Measurements from ENCODE around the gene CAMKK1. TPM values are rescaled to one million over a fixed set of nuclear protein-coding genes. Genes with fewer than 3 reads are reported as not detected.

CAMKK1 gene
- total RNA-seq (3.2 TPM), polyA plus RNA-seq (under 1 TPM; 0.09 to 0.96 (median 0.72) TPM)

DNA sequence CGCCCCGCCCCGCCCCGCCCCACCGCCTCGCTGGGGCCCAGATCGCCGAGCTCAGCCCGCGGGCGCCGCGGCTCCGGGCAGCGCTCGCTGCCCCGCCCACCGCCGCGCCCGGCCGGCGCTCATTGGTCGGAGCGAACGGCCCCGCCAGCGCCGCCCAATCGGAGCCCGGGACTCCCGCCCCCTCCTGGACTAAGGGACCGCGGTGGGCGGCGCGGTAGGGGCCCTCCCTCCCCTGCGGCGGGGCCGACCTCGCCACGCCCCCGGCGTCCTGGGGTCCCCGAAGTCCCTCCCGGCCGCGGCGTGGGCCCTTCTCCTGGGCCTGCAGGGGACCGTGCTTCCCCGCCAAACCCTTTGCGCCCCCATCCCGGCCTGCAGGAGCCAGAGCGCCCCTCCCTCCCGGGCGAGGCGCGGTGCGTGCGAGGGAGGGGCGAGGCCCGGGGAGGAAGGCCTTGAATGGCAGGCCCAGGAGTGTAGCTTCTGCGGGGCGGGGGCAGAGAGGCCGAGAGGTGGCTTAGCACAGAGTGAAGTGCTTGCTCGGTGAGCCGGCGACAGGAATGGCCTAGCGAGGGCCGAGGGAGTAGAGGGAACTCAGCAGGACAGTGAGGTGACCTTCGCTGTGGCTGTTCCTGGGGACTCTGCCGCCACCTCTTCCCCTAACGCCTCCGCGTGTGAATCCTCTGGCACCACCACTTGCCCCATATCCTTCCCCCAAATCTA lies at the start of gene CAMKK1:
Gene CAMKK1, minus strand, starts transcription at position 51 of the 717 bp plus-strand sequence. CDS start 7,366 bp downstream, outside the sequence.
- H3K36me3 ChIP-seq (ENCODE audit: control insufficient read depth, insufficient read depth, low read length) = no peaks in the 10 kb centered on the region
- DNase-seq (peak; percentile 84 to 91 (median 88)), ATAC-seq (ENCODE audit: low read depth in 2 of 2) (peak; percentile 83 to 84)
- Mint-ChIP-seq H3K4me3 (peak within 1 kb of the TSS; percentile 84 to 91 (median 90)), H3K27ac (peak within 1 kb of the TSS; percentile 86 to 93 (median 90)), H3K9me3 (no peaks in the 10 kb centered on the region), H3K4me1 (peaks cover 0 to 30% (median 19%) of the 10 kb centered on the region in 4 donors), H3K27me3 (no peaks in the 10 kb centered on the region), H3K36me3 (no peaks in the 10 kb centered on the region)
- peak within 1 kb of the TSS; percentile 70 for H3K27ac ChIP-seq (ENCODE audit: insufficient read depth, low read length, poor library complexity, severe bottlenecking)
- peak within 1 kb of the TSS; percentile 41 for H3K4me3 ChIP-seq (ENCODE audit: low read depth, low read length)
- no peaks in the 10 kb centered on the region for H3K9me3 ChIP-seq (ENCODE audit: control insufficient read depth in 2 of 2, low read length in 2 of 2)
- no peaks in the 10 kb centered on the region for H3K27me3 ChIP-seq (ENCODE audit: control insufficient read depth, insufficient read depth, low read length)
- H3K4me1 ChIP-seq (ENCODE audit: control insufficient read depth, insufficient read depth, low read length, poor library complexity, severe bottlenecking) = peaks cover 23% of the 10 kb centered on the region

DNA sequence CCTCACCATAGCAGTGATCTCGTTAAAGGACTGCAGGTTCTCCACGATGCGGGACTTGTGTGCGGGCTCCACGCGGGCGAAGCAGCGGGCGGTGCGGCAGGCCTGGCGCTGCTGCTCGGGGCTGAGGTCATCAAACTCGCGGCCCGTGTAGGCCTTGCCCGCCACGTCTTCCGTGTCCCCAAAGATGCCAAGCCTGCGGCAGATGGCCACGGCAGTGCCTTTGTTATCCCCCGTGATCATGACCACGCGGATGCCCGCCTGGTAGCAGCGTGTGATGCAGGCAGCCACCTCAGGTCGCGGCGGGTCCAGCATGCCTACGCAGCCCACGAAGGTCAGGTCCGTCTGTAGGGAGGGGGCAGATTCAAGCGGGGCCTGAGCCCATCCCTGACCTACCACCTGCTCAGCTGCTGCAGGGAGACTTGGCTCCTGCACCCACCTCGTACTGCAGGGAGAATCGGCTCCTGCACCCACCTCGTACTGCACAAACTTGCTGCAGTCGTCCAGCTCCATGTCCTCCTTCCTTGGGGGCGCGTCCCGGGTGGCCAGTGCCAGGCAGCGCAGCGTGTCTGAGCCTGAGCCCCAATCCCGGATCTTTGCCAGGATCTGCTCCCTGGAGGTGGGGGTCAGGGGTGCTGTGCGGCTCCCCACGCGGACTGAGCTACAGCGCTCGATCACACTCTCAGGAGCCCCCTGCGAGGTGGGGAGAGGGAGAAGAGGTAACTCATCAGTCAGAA lies 48.3 kb upstream of the CAMKK1 start:
- no peak for DNase-seq
- H3K4me3 ChIP-seq (ENCODE audit: low read depth, low read length) = no peak overlapping the region
- Mint-ChIP-seq H3K27me3 (no peaks in the 10 kb centered on the region), H3K4me1 (peaks cover 0 to 7% (median 2%) of the 10 kb centered on the region in 4 donors), H3K36me3 (peaks cover 48% of the 10 kb centered on the region), H3K9me3 (no peaks in the 10 kb centered on the region), H3K4me3 (no peak overlapping the region), H3K27ac (no peak overlapping the region)
- no peaks in the 10 kb centered on the region for H3K27me3 ChIP-seq (ENCODE audit: control insufficient read depth, insufficient read depth, low read length)
- H3K9me3 ChIP-seq (ENCODE audit: control insufficient read depth in 2 of 2, low read length in 2 of 2) = no peaks in the 10 kb centered on the region
- ATAC-seq (ENCODE audit: low read depth in 2 of 2) = no peak
- H3K4me1 ChIP-seq (ENCODE audit: control insufficient read depth, insufficient read depth, low read length, poor library complexity, severe bottlenecking) = no peaks in the 10 kb centered on the region
- H3K36me3 ChIP-seq (ENCODE audit: control insufficient read depth, insufficient read depth, low read length) = peaks cover 88% of the 10 kb centered on the region
- H3K27ac ChIP-seq (ENCODE audit: insufficient read depth, low read length, poor library complexity, severe bottlenecking) = no peak overlapping the region

- no peak for DNase-seq
- H3K27ac ChIP-seq (ENCODE audit: insufficient read depth, low read length, poor library complexity, severe bottlenecking) = no peak overlapping the region
- H3K27ac Mint-ChIP-seq = peak overlapping the region in 1 of 3 donors; percentile 60
- H3K4me3 ChIP-seq (ENCODE audit: low read depth, low read length) = no peak overlapping the region
- H3K27me3 Mint-ChIP-seq = no peaks in the 10 kb centered on the region
- H3K4me3 Mint-ChIP-seq = no peak overlapping the region
- H3K27me3 ChIP-seq (ENCODE audit: control insufficient read depth, insufficient read depth, low read length) = no peaks in the 10 kb centered on the region
- peaks cover 43% of the 10 kb centered on the region for H3K36me3 Mint-ChIP-seq
- H3K4me1 Mint-ChIP-seq = peaks cover 0 to 7% (median 2%) of the 10 kb centered on the region in 4 donors
- H3K9me3 ChIP-seq (ENCODE audit: control insufficient read depth in 2 of 2, low read length in 2 of 2) = no peaks in the 10 kb centered on the region
- H3K36me3 ChIP-seq (ENCODE audit: control insufficient read depth, insufficient read depth, low read length) = peaks cover 80% of the 10 kb centered on the region
- H3K9me3 Mint-ChIP-seq = peaks cover 0 to 1% (median 0%) of the 10 kb centered on the region in 7 donors
- H3K4me1 ChIP-seq (ENCODE audit: control insufficient read depth, insufficient read depth, low read length, poor library complexity, severe bottlenecking) = no peaks in the 10 kb centered on the region
- no peak for ATAC-seq (ENCODE audit: low read depth in 2 of 2)
Measured at GRCh38 chr17:3937359-3937758, 44.5 kb upstream of the CAMKK1 start.

DNA sequence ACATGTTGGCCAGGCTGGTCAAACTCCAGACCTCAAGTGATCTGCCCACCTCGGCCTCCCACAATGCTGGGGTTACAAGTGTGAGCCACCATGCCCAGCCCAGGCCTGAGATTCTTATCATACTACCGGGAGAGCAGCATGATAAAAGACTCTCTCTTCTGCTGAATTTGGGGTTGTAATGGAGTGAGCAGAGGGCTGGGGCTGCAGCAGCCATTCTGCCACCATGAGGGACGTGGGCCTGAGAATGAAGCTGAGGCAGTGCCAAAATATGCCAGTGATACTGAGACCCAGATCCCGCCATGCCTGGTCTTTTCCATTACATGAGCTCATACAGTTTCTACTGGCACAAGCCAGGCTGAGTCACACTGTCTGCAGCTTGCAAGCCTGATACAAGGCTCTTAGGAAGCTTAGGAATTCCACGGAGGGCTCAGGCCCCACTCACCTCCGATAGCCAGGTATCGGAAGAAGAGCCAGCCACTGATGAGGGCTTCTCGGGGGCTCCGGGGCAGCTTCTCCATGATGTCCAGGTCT lies 43.0 kb upstream of the CAMKK1 start:
- Histone ChIP-seq H3K27ac (ENCODE audit: insufficient read depth, low read length, poor library complexity, severe bottlenecking) (no peak overlapping the region), H3K4me3 (ENCODE audit: low read depth, low read length) (no peak overlapping the region), H3K36me3 (ENCODE audit: control insufficient read depth, insufficient read depth, low read length) (peaks cover 76% of the 10 kb centered on the region), H3K27me3 (ENCODE audit: control insufficient read depth, insufficient read depth, low read length) (no peaks in the 10 kb centered on the region), H3K9me3 (ENCODE audit: control insufficient read depth in 2 of 2, low read length in 2 of 2) (no peaks in the 10 kb centered on the region), H3K4me1 (ENCODE audit: control insufficient read depth, insufficient read depth, low read length, poor library complexity, severe bottlenecking) (no peaks in the 10 kb centered on the region)
- Mint-ChIP-seq H3K4me1 (peaks cover 0 to 7% (median 2%) of the 10 kb centered on the region in 4 donors), H3K36me3 (peaks cover 43% of the 10 kb centered on the region), H3K27ac (peak overlapping the region in 1 of 3 donors; percentile 60), H3K9me3 (peaks cover 0 to 1% (median 0%) of the 10 kb centered on the region in 7 donors), H3K27me3 (no peaks in the 10 kb centered on the region), H3K4me3 (no peak overlapping the region)
- ATAC-seq (ENCODE audit: low read depth in 2 of 2) = no peak
- DNase-seq = no peak

- H3K4me1 ChIP-seq (ENCODE audit: control insufficient read depth, insufficient read depth, low read length, poor library complexity, severe bottlenecking) = no peaks in the 10 kb centered on the region
- DNase-seq (peak in 2 of 3 donors; percentile 29 to 45), ATAC-seq (ENCODE audit: low read depth in 2 of 2) (peak; percentile 37 to 42)
- no peaks in the 10 kb centered on the region for H3K9me3 ChIP-seq (ENCODE audit: control insufficient read depth in 2 of 2, low read length in 2 of 2)
- H3K27ac Mint-ChIP-seq = no peak overlapping the region
- no peaks in the 10 kb centered on the region for H3K27me3 ChIP-seq (ENCODE audit: control insufficient read depth, insufficient read depth, low read length)
- H3K4me3 Mint-ChIP-seq = no peak overlapping the region
- peaks cover 0 to 7% (median 2%) of the 10 kb centered on the region in 4 donors for H3K4me1 Mint-ChIP-seq
- peaks cover 75% of the 10 kb centered on the region for H3K36me3 ChIP-seq (ENCODE audit: control insufficient read depth, insufficient read depth, low read length)
- H3K27ac ChIP-seq (ENCODE audit: insufficient read depth, low read length, poor library complexity, severe bottlenecking) = peak overlapping the region; percentile 1
- H3K4me3 ChIP-seq (ENCODE audit: low read depth, low read length) = no peak overlapping the region
- no peaks in the 10 kb centered on the region for H3K27me3 Mint-ChIP-seq
- peaks cover 0 to 1% (median 0%) of the 10 kb centered on the region in 7 donors for H3K9me3 Mint-ChIP-seq
- peaks cover 41% of the 10 kb centered on the region for H3K36me3 Mint-ChIP-seq
Measured at GRCh38 chr17:3935140-3935542, 42.3 kb upstream of the CAMKK1 start.

GRCh38 chr17:3929764-3930163 lies 36.9 kb upstream of the CAMKK1 start:
- peaks cover 11% of the 10 kb centered on the region for H3K36me3 Mint-ChIP-seq
- Histone ChIP-seq H3K4me1 (ENCODE audit: control insufficient read depth, insufficient read depth, low read length, poor library complexity, severe bottlenecking) (no peaks in the 10 kb centered on the region), H3K27me3 (ENCODE audit: control insufficient read depth, insufficient read depth, low read length) (no peaks in the 10 kb centered on the region), H3K4me3 (ENCODE audit: low read depth, low read length) (no peak overlapping the region), H3K27ac (ENCODE audit: insufficient read depth, low read length, poor library complexity, severe bottlenecking) (no peak overlapping the region), H3K36me3 (ENCODE audit: control insufficient read depth, insufficient read depth, low read length) (peaks cover 67% of the 10 kb centered on the region), H3K9me3 (ENCODE audit: control insufficient read depth in 2 of 2, low read length in 2 of 2) (no peaks in the 10 kb centered on the region)
- ATAC-seq (ENCODE audit: low read depth in 2 of 2) (no peak), DNase-seq (no peak)
- no peaks in the 10 kb centered on the region for H3K4me1 Mint-ChIP-seq
- H3K27me3 Mint-ChIP-seq = no peaks in the 10 kb centered on the region
- peaks cover 0 to 1% (median 0%) of the 10 kb centered on the region in 7 donors for H3K9me3 Mint-ChIP-seq
- no peak overlapping the region for H3K4me3 Mint-ChIP-seq
- H3K27ac Mint-ChIP-seq = no peak overlapping the region

DNA sequence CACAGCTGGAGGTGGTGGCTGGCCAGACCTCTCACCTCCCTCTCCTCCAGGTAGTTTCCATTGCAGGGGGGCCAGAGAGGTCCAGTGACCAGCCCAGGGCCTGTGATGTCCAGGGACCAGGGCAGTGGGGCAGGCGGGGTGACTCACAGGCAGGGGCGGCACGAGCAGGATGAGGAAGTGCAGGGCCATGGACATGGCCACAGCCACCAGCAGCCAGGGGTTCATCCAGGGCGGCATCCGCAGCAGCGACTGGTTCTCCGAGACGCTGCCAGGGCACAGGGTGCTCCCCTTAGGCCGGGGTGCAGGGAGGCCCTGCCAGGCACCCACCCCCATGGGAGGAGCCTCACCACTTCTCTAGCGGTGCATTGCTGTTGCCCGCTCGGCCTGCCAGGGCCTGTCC lies 36.3 kb upstream of the CAMKK1 start:
- Mint-ChIP-seq H3K4me1 (no peaks in the 10 kb centered on the region), H3K9me3 (peaks cover 0 to 1% (median 0%) of the 10 kb centered on the region in 7 donors), H3K36me3 (peaks cover 11% of the 10 kb centered on the region), H3K27me3 (no peaks in the 10 kb centered on the region), H3K4me3 (no peak overlapping the region), H3K27ac (no peak overlapping the region)
- Histone ChIP-seq H3K36me3 (ENCODE audit: control insufficient read depth, insufficient read depth, low read length) (peaks cover 68% of the 10 kb centered on the region), H3K27ac (ENCODE audit: insufficient read depth, low read length, poor library complexity, severe bottlenecking) (no peak overlapping the region), H3K4me3 (ENCODE audit: low read depth, low read length) (no peak overlapping the region), H3K9me3 (ENCODE audit: control insufficient read depth in 2 of 2, low read length in 2 of 2) (no peaks in the 10 kb centered on the region), H3K27me3 (ENCODE audit: control insufficient read depth, insufficient read depth, low read length) (no peaks in the 10 kb centered on the region), H3K4me1 (ENCODE audit: control insufficient read depth, insufficient read depth, low read length, poor library complexity, severe bottlenecking) (no peaks in the 10 kb centered on the region)
- ATAC-seq (ENCODE audit: low read depth in 2 of 2) (no peak), DNase-seq (no peak)
